ENCODE measurements around the gene EXOC4. TPM values are rescaled to one million over a fixed set of nuclear protein-coding genes. Genes with fewer than 3 reads are reported as not detected.
"Not testable (repeated sequence)": the region's sequence is repeated elsewhere in the genome, so short reads cannot be mapped to it uniquely, and the experiment has no call there.

The EXOC4 gene
- total RNA-seq, 1 donor from 2014 or later, result 51.6 TPM

DNA sequence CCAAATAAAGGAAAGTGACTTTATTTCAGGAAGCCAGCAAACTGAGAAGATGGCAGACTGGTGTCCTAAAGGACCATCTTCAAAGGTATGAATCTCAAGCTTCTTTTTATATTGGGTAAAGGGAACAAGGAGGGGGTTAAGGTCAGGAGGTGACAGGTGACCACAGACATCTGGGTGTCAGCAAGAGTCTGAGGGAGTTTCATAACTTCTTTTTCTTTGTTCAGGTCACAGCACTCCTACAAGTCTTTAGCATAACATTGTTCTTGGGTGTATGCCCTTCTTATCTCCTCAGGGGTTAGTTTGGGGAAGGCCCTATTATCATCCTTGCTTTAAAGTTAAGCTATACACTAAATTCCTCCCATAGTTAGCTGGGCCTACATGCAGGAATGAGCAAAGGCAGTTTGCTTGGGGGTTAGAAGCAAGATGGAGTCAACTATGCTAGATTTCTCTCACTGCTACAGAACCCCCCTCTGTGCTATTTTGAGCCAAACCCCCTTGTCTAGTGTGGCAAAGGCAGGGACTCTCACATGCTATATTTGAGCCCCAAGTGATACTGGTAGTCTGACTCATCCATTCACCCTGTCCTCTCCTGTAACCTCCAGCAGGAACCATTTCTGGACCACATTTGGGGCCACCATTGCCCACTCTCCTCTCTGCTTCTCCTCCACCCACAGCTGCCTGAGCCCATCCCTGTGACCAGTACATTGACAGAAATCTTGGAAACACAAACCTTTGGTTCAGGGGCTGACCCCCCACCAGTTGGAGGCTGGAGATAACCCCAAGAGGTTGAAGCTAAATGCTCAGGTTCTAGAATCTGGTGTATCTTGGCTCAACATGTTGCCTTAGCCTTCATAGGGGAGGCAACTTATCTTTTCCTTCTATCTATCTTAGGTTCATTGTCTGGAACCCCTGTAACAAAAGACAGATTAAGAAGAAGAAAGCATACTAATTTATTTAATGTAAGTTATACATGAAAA, 818.8 kb downstream of the EXOC4 start:
- Histone ChIP-seq H3K27me3 (ENCODE audit: control insufficient read depth, insufficient read depth, low read length) (no peaks in the 10 kb centered on the region), H3K4me3 (ENCODE audit: low read depth, low read length) (no peak overlapping the region)
- DNase-seq (ENCODE audit: low read depth), result no peak

DNA sequence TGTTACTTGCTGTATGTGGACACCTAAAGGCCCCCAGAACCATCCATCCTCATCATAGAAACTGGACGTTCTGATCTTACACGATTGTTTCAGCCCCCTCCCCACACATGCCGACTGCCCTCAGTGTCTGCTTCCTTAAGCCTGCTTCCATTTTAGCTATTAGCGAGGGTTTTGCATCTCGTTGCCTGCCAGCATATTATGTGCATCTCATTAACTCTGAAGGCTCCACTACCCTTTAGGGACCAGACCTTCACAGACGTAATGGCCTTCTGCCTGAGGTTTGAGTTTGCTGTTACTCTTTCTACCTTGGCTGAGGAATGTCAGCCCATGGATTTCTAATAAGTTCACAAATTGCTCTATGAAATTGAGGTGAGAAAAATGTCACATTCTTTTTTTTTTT, 820.4 kb downstream of the EXOC4 start:
- DNase-seq (ENCODE audit: low read depth), result no peak
- Histone ChIP-seq H3K36me3 (ENCODE audit: control insufficient read depth, insufficient read depth, low read length) (no peaks in the 10 kb centered on the region), H3K27me3 (ENCODE audit: control insufficient read depth, insufficient read depth, low read length) (no peaks in the 10 kb centered on the region), H3K4me3 (ENCODE audit: low read depth, low read length) (no peak overlapping the region)
- TF ChIP-seq, protein P1, sequence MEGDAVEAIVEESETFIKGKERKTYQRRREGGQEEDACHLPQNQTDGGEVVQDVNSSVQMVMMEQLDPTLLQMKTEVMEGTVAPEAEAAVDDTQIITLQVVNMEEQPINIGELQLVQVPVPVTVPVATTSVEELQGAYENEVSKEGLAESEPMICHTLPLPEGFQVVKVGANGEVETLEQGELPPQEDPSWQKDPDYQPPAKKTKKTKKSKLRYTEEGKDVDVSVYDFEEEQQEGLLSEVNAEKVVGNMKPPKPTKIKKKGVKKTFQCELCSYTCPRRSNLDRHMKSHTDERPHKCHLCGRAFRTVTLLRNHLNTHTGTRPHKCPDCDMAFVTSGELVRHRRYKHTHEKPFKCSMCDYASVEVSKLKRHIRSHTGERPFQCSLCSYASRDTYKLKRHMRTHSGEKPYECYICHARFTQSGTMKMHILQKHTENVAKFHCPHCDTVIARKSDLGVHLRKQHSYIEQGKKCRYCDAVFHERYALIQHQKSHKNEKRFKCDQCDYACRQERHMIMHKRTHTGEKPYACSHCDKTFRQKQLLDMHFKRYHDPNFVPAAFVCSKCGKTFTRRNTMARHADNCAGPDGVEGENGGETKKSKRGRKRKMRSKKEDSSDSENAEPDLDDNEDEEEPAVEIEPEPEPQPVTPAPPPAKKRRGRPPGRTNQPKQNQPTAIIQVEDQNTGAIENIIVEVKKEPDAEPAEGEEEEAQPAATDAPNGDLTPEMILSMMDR (IDR thresholded peaks at IDR 0.05; ENCODE audit: insufficient read depth, low read length, poor library complexity, severe bottlenecking), result no peak

More for the DNA sequence above, 818.8 kb downstream of the EXOC4 start:
- TF ChIP-seq, protein P1 (IDR thresholded peaks at IDR 0.05; ENCODE audit: insufficient read depth, low read length, poor library complexity, severe bottlenecking), result no peak
- H3K36me3 ChIP-seq (ENCODE audit: control insufficient read depth, insufficient read depth, low read length), result no peaks in the 10 kb centered on the region

DNA sequence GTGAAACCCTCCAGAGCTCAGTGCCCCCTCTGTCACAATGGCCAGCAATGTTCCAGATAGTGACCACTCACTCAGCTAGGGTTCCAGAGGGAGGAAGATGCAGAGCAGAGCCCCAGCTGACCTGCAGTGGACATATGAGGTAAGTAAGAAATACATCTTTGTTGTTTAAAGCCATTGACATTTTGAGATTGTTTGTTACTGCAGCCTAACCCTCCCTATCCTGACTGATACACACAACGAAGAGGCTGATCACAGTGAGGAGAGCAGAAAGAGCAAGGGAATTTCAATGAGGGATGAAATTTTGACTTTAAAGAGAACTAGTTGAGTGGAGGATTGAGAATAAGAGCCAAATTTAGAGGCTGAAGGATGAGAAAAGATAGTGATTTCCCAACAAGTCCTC, 822.9 kb downstream of the EXOC4 start:
- TF ChIP-seq, protein P1 (IDR thresholded peaks at IDR 0.05; ENCODE audit: insufficient read depth, low read length, poor library complexity, severe bottlenecking), result no peak
- Histone ChIP-seq H3K36me3 (ENCODE audit: control insufficient read depth, insufficient read depth, low read length) (no peaks in the 10 kb centered on the region), H3K27me3 (ENCODE audit: control insufficient read depth, insufficient read depth, low read length) (no peaks in the 10 kb centered on the region), H3K4me3 (ENCODE audit: low read depth, low read length) (no peak overlapping the region)
- no peak for DNase-seq (ENCODE audit: low read depth)

DNA sequence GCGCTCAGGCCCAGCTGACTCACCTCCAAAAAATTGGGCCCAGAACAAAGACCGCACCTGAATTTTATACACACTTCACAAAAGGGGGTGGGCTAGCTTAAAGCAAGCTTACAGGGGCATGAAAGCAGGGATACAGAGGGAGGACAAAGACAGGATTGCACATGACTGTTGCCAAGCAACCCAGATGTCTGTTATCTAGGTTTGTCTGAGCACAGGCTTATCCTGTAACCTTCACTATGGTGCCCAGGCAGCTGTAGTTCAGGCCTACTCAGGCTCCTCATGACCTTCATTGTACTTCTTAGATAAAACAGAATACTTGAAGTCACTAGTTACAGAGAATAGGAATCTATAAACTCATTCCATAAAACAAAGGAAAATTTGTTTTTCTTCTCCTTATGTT, 824.7 kb downstream of the EXOC4 start:
- not testable (repeated sequence) for H3K27me3 ChIP-seq (ENCODE audit: control insufficient read depth, insufficient read depth, low read length)

DNA sequence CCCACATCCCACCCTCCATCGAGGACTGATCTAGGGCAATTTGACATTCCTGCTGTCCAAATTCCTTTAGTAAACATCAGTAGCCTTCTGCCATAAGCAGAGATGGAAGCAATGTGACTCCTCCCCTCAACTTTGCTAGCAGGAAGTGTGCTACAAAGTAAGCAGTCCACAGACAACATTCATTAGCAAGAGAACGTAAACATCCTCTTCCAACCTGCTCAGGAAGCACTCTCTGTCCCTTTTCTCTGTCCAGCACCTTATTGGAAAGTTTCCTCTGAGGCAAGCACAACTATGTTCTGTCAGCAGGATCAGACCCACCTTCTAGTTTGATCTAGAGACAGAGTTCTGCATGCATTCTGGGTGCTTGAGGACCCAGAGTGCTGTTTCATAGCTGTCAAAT, 826.1 kb downstream of the EXOC4 start:
- no peak for DNase-seq (ENCODE audit: low read depth)
- H3K36me3 ChIP-seq (ENCODE audit: control insufficient read depth, insufficient read depth, low read length), result no peaks in the 10 kb centered on the region
- no peak overlapping the region for H3K4me3 ChIP-seq (ENCODE audit: low read depth, low read length)
- no peaks in the 10 kb centered on the region for H3K27me3 ChIP-seq (ENCODE audit: control insufficient read depth, insufficient read depth, low read length)
- TF ChIP-seq, protein P1 (IDR thresholded peaks at IDR 0.05; ENCODE audit: insufficient read depth, low read length, poor library complexity, severe bottlenecking), result no peak

More for the DNA sequence above, 824.7 kb downstream of the EXOC4 start:
- not testable (repeated sequence) for DNase-seq (ENCODE audit: low read depth); H3K4me3 ChIP-seq (ENCODE audit: low read depth, low read length); H3K36me3 ChIP-seq (ENCODE audit: control insufficient read depth, insufficient read depth, low read length)

DNA sequence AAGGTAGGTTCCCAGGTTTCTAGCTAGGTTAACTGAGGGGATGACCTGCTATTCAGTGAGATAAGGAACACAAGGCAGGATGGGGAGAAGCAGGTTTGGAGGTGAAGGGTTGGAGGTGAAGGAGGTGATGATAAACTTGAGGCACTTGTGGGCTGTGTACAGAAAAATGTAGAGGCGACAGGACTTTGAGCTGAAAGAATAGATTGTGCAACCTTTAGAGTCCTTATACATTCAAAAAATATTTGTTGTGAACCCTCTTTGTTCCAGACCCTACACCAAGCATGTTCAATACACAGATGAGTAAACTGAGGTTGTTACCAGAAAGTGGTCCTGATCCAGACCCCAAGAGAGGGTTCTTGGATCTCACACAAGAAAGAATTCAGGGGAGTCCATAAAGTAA, 828.8 kb downstream of the EXOC4 start:
- TF ChIP-seq, protein P1 (IDR thresholded peaks at IDR 0.05; ENCODE audit: insufficient read depth, low read length, poor library complexity, severe bottlenecking), result no peak
- Histone ChIP-seq H3K36me3 (ENCODE audit: control insufficient read depth, insufficient read depth, low read length) (no peaks in the 10 kb centered on the region), H3K4me3 (ENCODE audit: low read depth, low read length) (no peak overlapping the region), H3K27me3 (ENCODE audit: control insufficient read depth, insufficient read depth, low read length) (no peaks in the 10 kb centered on the region)
- DNase-seq (ENCODE audit: low read depth), result no peak
